Stimulated activated CD8-positive, alpha-beta memory T cell treated with anti-CD3 and anti-CD28 coated beads, Interleukin-7, amount 100 ng/mL, for 4 hours (primary cell): ENCODE measurements around the gene LRCH4.
"Not testable (repeated sequence)": the region's sequence is repeated elsewhere in the genome, so short reads cannot be mapped to it uniquely, and the experiment has no call there.

Source experiments
- DNase-seq, 2 donors: peaks; one replicate each; pipeline ENCODE4 v3.0.0-alpha.2; 2020; ENCODE audit warnings: low read depth in 2 of 2

Gene LRCH4

GRCh38 chr7:100567751-100568175, 18.2 kb downstream of the LRCH4 start:
- no peak for DNase-seq

- no peak for DNase-seq
Observed at GRCh38 chr7:100567031-100567730, 18.7 kb downstream of the LRCH4 start.

- DNase-seq = no peak
Observed at GRCh38 chr7:100566018-100566531, 19.9 kb downstream of the LRCH4 start.

GRCh38 chr7:100565133-100565571, 20.8 kb downstream of the LRCH4 start:
- DNase-seq = no peak

- DNase-seq = not testable (repeated sequence)
Observed at GRCh38 chr7:100564405-100564804, 21.5 kb downstream of the LRCH4 start.

GRCh38 chr7:100563809-100564400, 22.0 kb downstream of the LRCH4 start:
- DNase-seq = peak; percentile 68 to 75

GRCh38 chr7:100563100-100563564, 22.8 kb downstream of the LRCH4 start:
- no peak for DNase-seq

- no peak for DNase-seq
Observed at GRCh38 chr7:100562195-100563099, 23.5 kb downstream of the LRCH4 start.

- DNase-seq = no peak
Observed at GRCh38 chr7:100561491-100562194, 24.3 kb downstream of the LRCH4 start.

- DNase-seq = no peak
Observed at GRCh38 chr7:100559127-100559526, 26.8 kb downstream of the LRCH4 start.

GRCh38 chr7:100556541-100556940, 29.4 kb downstream of the LRCH4 start:
- no peak for DNase-seq

- no peak for DNase-seq
Observed at GRCh38 chr7:100555701-100556100, 30.2 kb downstream of the LRCH4 start.

- no peak for DNase-seq
Observed at GRCh38 chr7:100553032-100553431, 32.9 kb downstream of the LRCH4 start.

- no peak for DNase-seq
Observed at GRCh38 chr7:100552532-100552931, 33.4 kb downstream of the LRCH4 start.

GRCh38 chr7:100548446-100548845, 37.5 kb downstream of the LRCH4 start:
- not testable (repeated sequence) for DNase-seq

GRCh38 chr7:100547872-100548271, 38.1 kb downstream of the LRCH4 start:
- no peak for DNase-seq

GRCh38 chr7:100546926-100547800, 38.8 kb downstream of the LRCH4 start:
- no peak for DNase-seq

GRCh38 chr7:100546129-100546925, 39.6 kb downstream of the LRCH4 start:
- no peak for DNase-seq

- DNase-seq = peak in 1 of 2 donors; percentile 21
Observed at GRCh38 chr7:100545360-100546128, 40.4 kb downstream of the LRCH4 start.
